ENCODE measurements around the gene ARMC12.
"Not testable (repeated sequence)": the region's sequence is repeated elsewhere in the genome, so short reads cannot be mapped to it uniquely, and the experiment has no call there.

Gene ARMC12

GRCh38 chr6:35734319-35734718, 2.5 kb upstream of the ARMC12 start:
- not testable (repeated sequence) for DNase-seq (ENCODE audit: low read depth in 3 of 3)

GRCh38 chr6:35735452-35735851, 1.4 kb upstream of the ARMC12 start:
- DNase-seq (ENCODE audit: low read depth in 3 of 3), result no peak

GRCh38 chr6:35736253-35736894, 458 bp upstream of the ARMC12 start:
- DNase-seq (ENCODE audit: low read depth in 3 of 3), result peak in 2 of 3 donors; percentile 78 to 86

- DNase-seq (ENCODE audit: low read depth in 3 of 3), result no peak
Measured at GRCh38 chr6:35737413-35738211, 780 bp downstream of the ARMC12 start.

GRCh38 chr6:35739645-35740524, 3.1 kb downstream of the ARMC12 start:
- DNase-seq (ENCODE audit: low read depth in 3 of 3), result no peak

GRCh38 chr6:35742842-35743241, 6.0 kb downstream of the ARMC12 start:
- no peak for DNase-seq (ENCODE audit: low read depth in 3 of 3)

- no peak for DNase-seq (ENCODE audit: low read depth in 3 of 3)
Measured at GRCh38 chr6:35745509-35745908, 8.7 kb downstream of the ARMC12 start.

GRCh38 chr6:35746516-35746915, 9.7 kb downstream of the ARMC12 start:
- DNase-seq (ENCODE audit: low read depth in 3 of 3), result no peak

GRCh38 chr6:35747877-35748276, 11.0 kb downstream of the ARMC12 start:
- no peak for DNase-seq (ENCODE audit: low read depth in 3 of 3)

GRCh38 chr6:35750557-35750956, 13.7 kb downstream of the ARMC12 start:
- DNase-seq (ENCODE audit: low read depth in 3 of 3), result no peak

GRCh38 chr6:35751594-35751993, 14.8 kb downstream of the ARMC12 start:
- peak in 1 of 3 donors; percentile 37 for DNase-seq (ENCODE audit: low read depth in 3 of 3)

GRCh38 chr6:35752330-35752729, 15.5 kb downstream of the ARMC12 start:
- no peak for DNase-seq (ENCODE audit: low read depth in 3 of 3)

GRCh38 chr6:35754452-35755277, 17.8 kb downstream of the ARMC12 start:
- DNase-seq (ENCODE audit: low read depth in 3 of 3), result no peak

- no peak for DNase-seq (ENCODE audit: low read depth in 3 of 3)
Measured at GRCh38 chr6:35755278-35755924, 18.6 kb downstream of the ARMC12 start.

- DNase-seq (ENCODE audit: low read depth in 3 of 3), result no peak
Measured at GRCh38 chr6:35757456-35758123, 20.8 kb downstream of the ARMC12 start.

GRCh38 chr6:35759426-35759825, 22.6 kb downstream of the ARMC12 start:
- DNase-seq (ENCODE audit: low read depth in 3 of 3), result no peak

- no peak for DNase-seq (ENCODE audit: low read depth in 3 of 3)
Measured at GRCh38 chr6:35765739-35766138, 28.9 kb downstream of the ARMC12 start.

GRCh38 chr6:35769211-35769610, 32.4 kb downstream of the ARMC12 start:
- no peak for DNase-seq (ENCODE audit: low read depth in 3 of 3)

GRCh38 chr6:35771343-35771627, 34.5 kb downstream of the ARMC12 start:
- DNase-seq (ENCODE audit: low read depth in 3 of 3), result no peak

GRCh38 chr6:35774116-35774794, 37.4 kb downstream of the ARMC12 start:
- DNase-seq (ENCODE audit: low read depth in 3 of 3), result no peak
